Breast epithelium (tissue), 3 donors: ENCODE data around the gene FOXO3B.
"Not testable (repeated sequence)": the region's sequence is repeated elsewhere in the genome, so short reads cannot be mapped to it uniquely, and the experiment has no call there.

ENCODE experiments used
- CTCF ChIP-seq, 3 donors: fragments of 450-650 bp; IDR thresholded peaks; one replicate each; pipeline ENCODE4 v1.5.1; 2016 to 2017; ENCODE audit warnings: antibody characterized with exemption in 3 of 3, mild to moderate bottlenecking in 3 of 3, moderate library complexity in 3 of 3
- POLR2A ChIP-seq: fragments of 450-650 bp; IDR thresholded peaks from one replicate; pipeline ENCODE4 v1.6.1; 2016; ENCODE audit warnings: antibody characterized with exemption, mild to moderate bottlenecking, moderate library complexity

- TF ChIP-seq CTCF (IDR thresholded peaks at IDR 0.05); POLR2A: not testable (repeated sequence)
These were observed 39.0 kb downstream of the FOXO3B start for GRCh38 chr17:18643124-18643523.
